ENCODE results near the gene MRPS31.
"Not testable (repeated sequence)": the region's sequence is repeated elsewhere in the genome, so short reads cannot be mapped to it uniquely, and the experiment has no call there.

MRPS31 gene

DNA sequence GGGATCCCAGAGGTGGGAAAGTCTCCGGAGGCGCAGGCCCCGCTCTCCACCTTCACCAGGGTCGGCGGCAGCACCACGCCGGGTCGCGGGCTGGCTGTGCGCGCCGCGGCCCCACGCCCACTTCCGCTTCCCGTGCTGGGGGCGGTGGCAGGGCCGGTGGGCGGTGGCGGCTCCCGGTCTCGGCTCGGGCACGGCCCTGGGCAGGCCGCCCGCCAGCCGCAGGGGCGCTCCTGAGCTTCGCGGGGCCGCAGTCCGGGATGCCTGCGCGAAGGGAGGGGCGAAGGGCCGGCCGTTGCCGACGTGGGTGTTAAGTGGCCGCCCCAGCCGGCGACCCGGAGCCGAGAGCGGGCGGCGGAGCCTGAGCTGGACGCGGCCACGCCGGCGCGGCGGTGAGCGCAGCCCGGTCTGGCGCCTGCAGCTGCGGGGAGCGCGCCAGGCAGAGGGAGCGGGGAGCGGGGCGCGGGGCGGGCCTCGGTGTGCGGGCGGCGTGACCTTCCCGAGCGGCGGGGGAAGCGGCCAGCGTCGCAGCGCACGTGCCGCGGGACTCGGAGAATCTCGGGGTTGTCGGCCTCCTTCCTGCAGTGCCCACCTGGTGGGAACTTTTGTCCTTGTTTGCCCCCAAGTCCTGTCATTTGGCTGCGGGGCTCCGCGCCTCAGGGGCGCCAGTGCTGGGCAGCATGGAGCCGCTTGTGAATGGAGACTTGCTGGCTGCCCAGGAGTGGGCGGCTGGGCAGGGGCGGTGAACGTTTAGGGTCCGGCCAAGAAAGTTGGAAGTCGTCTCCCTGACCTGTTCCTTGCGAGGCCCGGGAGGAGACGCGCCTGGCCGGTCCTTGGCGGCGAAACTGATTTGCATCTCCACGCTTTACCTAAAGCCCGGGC lies 18.5 kb upstream of the MRPS31 start, which contains the start of gene SLC25A15:
Gene SLC25A15 (plus strand): TSS at position 337 of the 879 bp plus-strand sequence. CDS start 3,616 bp downstream, outside the sequence.
- no peak for DNase-seq (ENCODE audit: low read depth)

DNA sequence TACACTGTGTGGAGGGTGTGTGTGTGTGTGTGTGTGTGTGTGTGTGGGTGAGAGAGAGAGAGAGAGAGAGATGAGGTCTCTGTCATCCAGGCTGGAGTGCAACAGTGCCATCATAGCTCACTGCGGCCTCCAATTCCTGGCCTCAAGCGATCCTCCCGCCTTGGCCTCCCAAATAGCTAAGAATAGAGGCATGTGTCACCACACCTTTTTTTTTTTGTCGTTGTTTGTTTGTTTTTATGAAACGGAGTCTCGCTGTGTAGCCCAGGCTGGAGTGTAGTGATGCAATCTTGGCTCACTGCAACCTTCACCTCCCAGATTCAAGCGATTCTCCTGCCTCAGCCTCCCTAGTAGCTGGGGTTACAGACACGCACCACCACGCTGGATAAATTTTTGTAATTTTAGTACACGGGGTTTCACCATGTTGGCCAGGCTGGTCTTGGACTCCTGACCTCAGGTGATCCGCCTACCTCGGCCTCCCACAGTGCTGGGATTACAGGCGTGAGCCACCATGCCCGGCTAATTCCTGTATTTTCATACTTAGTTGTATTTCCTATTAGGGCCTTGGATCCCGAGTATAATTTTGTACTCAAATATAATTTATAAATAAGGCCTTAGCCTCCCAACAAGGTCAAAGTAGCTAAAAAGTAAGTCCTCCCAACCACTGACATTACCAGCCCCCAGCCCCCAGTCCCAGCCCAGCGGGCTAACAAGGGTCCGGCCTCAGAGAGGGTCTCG lies 17.7 kb upstream of the MRPS31 start:
- DNase-seq (ENCODE audit: low read depth), result not testable (repeated sequence)

DNA sequence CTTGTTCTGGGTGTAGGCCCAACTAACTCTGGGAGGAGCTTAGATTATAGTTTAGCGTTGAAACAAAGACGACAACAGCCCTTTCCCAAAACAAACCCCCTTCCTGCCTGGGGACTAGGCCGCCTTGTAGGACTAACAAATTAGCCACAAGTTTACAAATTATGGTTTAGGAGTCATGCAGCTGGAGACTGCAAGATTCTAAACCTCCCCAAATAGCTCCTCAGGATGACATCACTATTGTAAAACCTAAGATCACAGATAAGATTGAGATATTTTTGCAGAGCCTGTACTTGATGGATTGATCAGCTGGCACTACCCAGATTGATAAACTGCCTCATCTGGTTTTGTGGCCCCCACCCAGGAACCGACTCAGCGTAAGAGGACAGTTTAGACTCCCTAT lies 16.1 kb upstream of the MRPS31 start:
- no peak for DNase-seq (ENCODE audit: low read depth)

DNA sequence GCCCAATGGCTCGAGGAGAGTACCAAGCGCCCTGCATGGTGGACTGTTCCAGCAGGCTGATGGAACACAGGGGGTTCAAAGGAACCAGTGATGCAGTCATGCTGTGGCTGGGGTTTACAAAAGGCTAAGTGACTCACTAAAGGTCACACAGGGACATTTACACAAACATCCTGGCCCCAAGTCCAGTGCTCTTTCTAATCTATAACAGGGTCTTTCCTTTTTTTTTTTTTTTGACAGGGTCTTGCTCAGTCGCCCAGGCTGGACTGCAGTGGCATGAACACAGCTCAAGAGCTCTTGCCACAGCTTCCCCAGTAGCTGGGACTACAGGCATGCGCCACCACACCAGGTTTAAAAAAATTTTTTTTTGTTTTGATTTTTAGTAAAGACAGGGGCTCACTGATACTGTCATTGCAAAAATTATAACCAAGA lies 15.6 kb upstream of the MRPS31 start:
- no peak for DNase-seq (ENCODE audit: low read depth)

DNA sequence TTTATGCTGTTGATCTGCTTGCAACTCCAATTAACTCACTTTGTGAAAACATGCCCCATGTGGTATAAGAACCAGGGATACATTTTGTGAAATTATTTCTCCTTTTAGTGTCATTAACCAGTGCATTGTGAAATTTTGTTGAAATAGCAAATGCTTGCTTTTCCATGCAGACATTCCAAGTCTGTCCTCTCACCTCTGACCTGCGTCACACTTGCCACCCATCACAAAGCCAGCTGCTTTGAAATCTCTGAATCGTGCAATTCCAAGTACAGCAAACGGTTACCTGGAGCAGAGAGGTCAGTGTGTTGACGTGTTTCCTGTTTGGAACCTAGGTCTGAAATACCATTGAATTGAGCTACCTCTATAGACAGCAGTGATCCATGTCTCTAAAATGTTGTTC lies 13.6 kb upstream of the MRPS31 start:
- no peak for DNase-seq (ENCODE audit: low read depth)

DNA sequence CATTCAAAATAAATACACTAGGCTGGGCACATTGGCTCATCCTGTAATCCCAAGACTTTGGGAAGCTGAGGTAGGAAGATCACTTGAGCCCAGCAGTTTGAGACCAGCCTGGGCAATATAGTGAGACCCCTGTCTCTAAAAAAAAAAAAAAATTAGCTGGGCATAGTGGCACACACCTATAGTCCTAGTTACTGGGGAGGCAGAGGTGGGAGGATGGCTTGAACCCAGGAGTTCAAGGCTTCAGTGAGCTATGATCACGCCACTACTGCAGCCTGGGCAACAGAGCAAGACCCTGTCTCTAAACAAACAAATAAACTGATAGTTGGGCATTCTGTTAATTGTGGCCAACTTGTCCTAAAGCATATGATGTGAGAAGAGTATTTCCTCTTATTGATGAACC lies 12.0 kb upstream of the MRPS31 start:
- not testable (repeated sequence) for DNase-seq (ENCODE audit: low read depth)

GRCh38 chr13:40781717-40782116 lies 10.7 kb upstream of the MRPS31 start:
- no peak for DNase-seq (ENCODE audit: low read depth)

GRCh38 chr13:40780822-40781401 lies 9.9 kb upstream of the MRPS31 start:
- no peak for DNase-seq (ENCODE audit: low read depth)

GRCh38 chr13:40779796-40780285 lies 8.9 kb upstream of the MRPS31 start:
- no peak for DNase-seq (ENCODE audit: low read depth)

- DNase-seq (ENCODE audit: low read depth), result no peak
These were observed 8.1 kb upstream of the MRPS31 start for GRCh38 chr13:40779049-40779448.

GRCh38 chr13:40777809-40778175 lies 6.8 kb upstream of the MRPS31 start:
- no peak for DNase-seq (ENCODE audit: low read depth)

DNA sequence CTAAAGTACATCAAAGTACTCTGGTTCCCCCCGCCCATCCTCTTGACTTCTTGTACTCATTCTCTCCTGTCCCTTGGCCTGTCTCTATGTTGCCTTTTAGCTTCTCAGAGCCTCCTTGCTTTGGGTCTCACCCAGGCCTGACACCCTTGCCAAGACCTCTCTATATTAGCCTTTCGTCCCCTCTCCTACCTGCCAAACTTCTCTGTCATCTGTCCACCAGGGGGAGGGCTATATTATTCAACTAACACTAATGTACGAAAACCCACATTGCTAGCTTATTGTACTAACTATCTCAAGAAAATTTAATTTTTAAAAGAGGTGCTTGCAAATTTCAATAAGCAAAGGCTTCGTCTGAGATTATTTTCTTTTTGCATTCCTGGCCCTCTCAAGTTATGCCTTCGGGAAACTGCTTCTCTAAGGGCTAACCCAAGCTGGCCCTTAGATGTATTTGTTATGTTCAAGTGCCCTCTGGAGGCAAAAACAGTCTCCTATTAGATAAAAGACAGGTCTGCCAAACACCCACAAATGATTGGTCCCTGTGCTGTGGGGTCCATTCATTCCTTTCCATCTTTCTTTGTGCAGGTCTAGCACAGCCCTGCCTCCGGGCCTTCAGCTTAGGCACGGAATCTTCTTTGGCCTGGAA lies 6.3 kb upstream of the MRPS31 start:
- no peak for DNase-seq (ENCODE audit: low read depth)

DNA sequence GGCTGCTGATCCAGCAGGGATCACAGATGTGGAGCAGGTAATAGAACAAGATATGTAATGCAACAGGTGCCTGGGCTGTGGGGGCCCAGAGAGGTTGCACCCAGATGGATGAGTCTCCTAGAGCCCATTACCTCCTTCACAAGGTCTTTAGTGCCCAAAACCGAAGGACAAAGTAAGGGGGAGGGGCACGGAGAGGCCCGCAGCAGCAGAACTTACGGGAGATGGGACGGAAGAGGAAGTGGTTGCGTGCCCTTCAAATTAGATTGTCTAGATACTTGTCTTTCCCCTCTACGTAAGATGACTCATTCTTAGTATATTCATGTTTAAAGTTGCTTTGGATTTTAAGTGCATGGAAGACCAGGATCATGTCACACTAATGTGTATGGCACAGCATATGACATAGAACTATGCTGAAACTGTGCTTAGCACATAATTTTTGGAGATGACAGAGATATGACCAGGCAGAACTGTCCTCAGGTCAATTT lies 5.7 kb upstream of the MRPS31 start:
- peak; percentile 58 for DNase-seq (ENCODE audit: low read depth)

- no peak for DNase-seq (ENCODE audit: low read depth)
These were observed 5.2 kb upstream of the MRPS31 start for GRCh38 chr13:40776232-40776631.

DNA sequence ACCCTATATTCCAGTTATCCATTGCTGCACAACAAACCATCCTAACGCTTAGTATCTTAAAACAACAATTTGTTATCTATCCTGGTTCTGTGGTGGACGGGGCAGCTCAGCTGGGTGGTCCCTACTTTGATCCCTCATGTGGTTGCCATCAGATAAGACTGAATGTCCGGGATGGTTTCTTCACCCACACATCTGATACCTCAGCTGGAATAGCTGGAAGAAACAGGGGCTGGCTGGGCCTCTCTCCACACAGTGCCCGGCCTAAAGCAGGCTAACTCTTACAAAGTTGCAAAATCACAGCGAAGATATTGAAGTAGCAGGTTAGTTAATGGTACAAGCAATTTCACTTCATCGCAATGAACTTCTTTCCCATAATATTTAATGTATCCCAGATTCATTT lies 3.7 kb upstream of the MRPS31 start:
- no peak for DNase-seq (ENCODE audit: low read depth)

DNA sequence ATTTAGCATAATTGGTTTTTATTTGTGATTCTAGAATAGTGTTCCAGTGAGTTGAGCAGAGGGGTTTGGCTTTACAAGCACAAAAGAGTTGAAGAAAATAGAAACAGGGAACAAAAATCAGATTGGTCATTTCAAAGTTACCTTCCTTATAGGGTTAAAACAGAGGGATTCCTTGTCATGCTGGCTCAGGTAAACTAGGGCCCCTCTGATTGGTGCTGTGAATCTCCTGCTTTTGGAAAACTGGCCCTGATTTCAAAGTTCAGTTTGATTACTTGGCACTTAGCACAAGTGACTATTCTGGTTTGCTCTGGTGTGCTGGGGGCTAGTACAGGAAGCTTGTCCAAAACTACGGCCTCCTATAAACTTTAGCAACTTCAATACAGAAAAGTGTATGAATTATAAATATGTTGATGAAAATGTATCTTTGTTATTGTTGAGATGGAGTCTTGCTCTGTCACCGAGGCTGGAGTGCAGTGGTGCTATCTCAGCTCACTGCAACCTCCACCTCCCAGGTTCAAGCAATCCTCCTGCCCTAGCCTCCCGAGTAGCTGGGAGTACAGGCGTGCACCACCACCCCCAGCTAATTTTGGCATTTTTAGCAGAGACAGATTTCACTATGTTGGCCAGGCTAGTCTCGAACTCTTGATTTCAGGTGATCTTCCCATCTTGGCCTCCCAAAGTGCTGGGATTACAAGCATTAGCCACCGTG lies 1.9 kb upstream of the MRPS31 start:
- DNase-seq (ENCODE audit: low read depth), result no peak

- no peak for DNase-seq (ENCODE audit: low read depth)
These were observed 419 bp downstream of the MRPS31 start for GRCh38 chr13:40770609-40770933.

DNA sequence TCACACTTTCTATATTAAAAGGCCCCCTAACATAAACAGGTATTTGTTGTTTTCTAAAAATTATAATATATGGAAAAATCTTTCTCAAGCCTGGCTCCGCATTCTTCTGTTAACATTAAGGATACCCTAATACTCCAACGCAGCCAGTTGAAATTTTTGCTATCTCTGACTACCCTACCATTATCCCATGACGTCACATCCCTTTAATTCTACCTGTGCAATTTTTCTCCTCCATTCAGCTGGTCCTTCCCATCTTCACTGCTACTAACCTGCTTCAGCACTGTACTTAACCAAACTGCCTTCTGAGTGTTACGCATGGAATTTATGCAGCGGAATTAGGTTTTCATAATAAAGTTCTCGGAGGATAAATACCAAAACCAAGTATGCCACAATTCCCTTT lies 1.0 kb downstream of the MRPS31 start:
- DNase-seq (ENCODE audit: low read depth), result no peak

DNA sequence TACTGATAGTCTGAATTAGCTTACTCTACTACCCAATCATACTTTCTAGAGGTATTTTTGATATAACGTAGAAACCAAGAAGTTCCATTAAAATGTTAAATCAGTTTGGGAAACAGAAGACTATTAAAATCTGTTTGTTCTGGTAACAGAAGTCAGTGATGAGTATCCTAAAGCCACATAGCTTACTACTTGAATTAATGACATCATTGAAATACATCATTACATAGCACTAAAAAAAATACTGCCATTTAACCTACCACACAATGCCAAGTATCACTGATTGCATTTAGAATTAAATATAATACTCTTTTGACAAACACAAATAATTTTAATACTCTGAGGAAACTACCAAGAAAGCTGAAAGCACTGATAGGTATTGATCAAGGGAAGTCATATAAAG lies 5.4 kb downstream of the MRPS31 start:
- DNase-seq (ENCODE audit: low read depth), result no peak

DNA sequence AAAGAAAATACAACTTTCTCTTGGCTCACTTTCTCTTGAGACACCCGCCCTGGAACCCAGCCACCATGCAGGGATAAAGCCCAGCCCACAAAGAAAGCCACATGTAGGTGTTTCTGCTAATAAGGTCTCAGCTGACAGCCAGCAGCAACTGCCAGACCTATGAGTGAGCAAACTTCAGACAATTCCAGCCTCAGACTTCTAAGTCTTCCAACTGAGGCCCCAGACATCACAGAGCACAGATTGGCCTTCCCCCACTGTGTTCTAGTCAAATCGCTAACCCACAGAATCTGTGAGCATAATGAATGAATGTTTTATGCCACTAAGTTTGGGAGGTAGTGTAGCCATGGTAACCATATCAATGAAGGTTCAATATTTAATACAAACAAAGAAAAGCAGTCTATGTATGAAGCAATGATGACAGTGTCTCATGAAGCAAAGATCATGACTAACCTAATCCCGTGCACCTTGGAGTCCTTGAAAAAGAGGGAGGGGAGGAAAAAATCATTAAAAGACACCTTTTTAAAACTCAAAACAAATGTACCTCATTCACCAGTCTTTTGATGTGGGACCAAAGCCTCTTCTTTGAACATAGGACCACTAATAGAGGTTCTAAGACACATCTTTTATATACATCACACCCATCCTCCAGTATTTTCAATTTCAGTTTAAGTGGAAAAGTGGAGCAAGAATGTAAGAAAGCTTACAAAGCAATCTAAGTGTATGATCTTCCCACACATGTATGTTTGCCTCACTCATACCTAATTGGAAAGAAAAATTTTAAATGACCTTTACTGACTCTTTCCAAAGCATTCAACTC lies 6.2 kb downstream of the MRPS31 start:
- no peak for DNase-seq (ENCODE audit: low read depth)

- no peak for DNase-seq (ENCODE audit: low read depth)
These were observed 8.1 kb downstream of the MRPS31 start for GRCh38 chr13:40762849-40763248.
